AG04450 (cell line): ENCODE measurements around the gene UBE2D2. TPM values are rescaled to one million over a fixed set of nuclear protein-coding genes. Genes with fewer than 3 reads are reported as not detected.

Source experiments
- CTCF ChIA-PET: fragments of 300-600, 350-600 bp; formaldehyde crosslinking; extraction: SDS; loops from one replicate; lab custom pipeline; 2022; ENCODE audit warnings: antibody characterized with exemption, inconsistent platforms; lab: Charles Lee
- POLR2A ChIA-PET: fragments of 350-600 bp; formaldehyde crosslinking; extraction: SDS; loops from one replicate; lab custom pipeline; 2021; ENCODE audit warnings: antibody characterized with exemption, inconsistent platforms; lab: Yijun Ruan, JAX
- DNase-seq: peaks from one replicate; pipeline ENCODE4 v3.0.0-alpha.2; 2011; ENCODE audit warnings: low read depth, low spot score
- H3K27ac ChIP-seq: one replicate; pipeline ENCODE4 v1.5.1; 2012; ENCODE audit warnings: low read depth, low read length, control low read depth
- H3K27me3 ChIP-seq: one replicate; pipeline ENCODE4 v1.6.0; 2012; ENCODE audit warnings: low read length; ENCODE audit not compliant: control insufficient read depth, insufficient read depth
- H3K4me3 ChIP-seq: 2 replicates; pipeline ENCODE4 v1.5.1; 2011; ENCODE audit warnings: mild to moderate bottlenecking, low read depth, low read length, control low read depth
- H3K9me3 ChIP-seq: 2 replicates; pipeline ENCODE4 v1.5.1; 2012; ENCODE audit warnings: low read length; ENCODE audit not compliant: control insufficient read depth, insufficient read depth
- polyA plus RNA-seq: library from polyadenylated mRNA; depleted of rRNA; stranded (reverse); fragments of >200 nt; gene quantifications from 2 replicates; pipeline ENCODE4 v1.2.3, GENCODE V29; 2011
- TF ChIP-seq, protein P1 (sequence below): IDR thresholded peaks from 2 replicates; pipeline ENCODE4 v1.5.1; 2011; ENCODE audit warnings: low read depth, low read length, control low read depth, inconsistent platforms

Gene UBE2D2
- polyA plus RNA-seq, 1 experiment, result 60.9 TPM

- no peak for DNase-seq
These were observed 106.0 kb downstream of the UBE2D2 start for GRCh38 chr5:139667001-139667729.

DNA sequence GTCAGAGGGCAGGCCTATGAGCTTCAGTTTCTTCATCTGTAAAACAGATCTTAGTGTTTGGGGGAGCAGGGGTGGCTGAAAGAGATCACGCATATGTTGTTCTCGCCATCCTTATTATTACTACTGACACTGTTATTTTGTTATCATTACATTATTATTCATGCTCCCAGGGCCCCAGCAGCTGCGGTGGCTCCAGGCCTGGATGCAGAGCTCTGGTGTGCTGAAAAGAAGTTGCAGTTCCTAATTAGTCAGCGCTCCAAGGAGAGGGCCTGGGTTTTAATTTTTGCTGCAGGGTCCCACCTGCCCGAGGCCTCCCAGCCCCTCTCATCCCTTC lies 106.6 kb downstream of the UBE2D2 start:
- peak overlapping the region; percentile 83 for H3K27ac ChIP-seq
- TF ChIP-seq, protein P1, sequence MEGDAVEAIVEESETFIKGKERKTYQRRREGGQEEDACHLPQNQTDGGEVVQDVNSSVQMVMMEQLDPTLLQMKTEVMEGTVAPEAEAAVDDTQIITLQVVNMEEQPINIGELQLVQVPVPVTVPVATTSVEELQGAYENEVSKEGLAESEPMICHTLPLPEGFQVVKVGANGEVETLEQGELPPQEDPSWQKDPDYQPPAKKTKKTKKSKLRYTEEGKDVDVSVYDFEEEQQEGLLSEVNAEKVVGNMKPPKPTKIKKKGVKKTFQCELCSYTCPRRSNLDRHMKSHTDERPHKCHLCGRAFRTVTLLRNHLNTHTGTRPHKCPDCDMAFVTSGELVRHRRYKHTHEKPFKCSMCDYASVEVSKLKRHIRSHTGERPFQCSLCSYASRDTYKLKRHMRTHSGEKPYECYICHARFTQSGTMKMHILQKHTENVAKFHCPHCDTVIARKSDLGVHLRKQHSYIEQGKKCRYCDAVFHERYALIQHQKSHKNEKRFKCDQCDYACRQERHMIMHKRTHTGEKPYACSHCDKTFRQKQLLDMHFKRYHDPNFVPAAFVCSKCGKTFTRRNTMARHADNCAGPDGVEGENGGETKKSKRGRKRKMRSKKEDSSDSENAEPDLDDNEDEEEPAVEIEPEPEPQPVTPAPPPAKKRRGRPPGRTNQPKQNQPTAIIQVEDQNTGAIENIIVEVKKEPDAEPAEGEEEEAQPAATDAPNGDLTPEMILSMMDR, result no peak
- no peaks in the 10 kb centered on the region for H3K27me3 ChIP-seq
- no peaks in the 10 kb centered on the region for H3K9me3 ChIP-seq
- DNase-seq, result no peak
- ChIA-PET CTCF (interaction anchor here (0.6 to 2.1 kb wide), 4 partner anchors 17 to 134 kb away, joined by 3 to 8 read pairs (median 4); no protein-coding TSS in a partner anchor), POLR2A (interaction anchor here (0.6 to 1.2 kb wide), 3 partner anchors 12 to 20 kb away, joined by 3 to 8 read pairs (median 6); partner anchors contain the start of gene CXXC5)
- peak overlapping the region; percentile 46 for H3K4me3 ChIP-seq

More at GRCh38 chr5:139667001-139667729, 106.0 kb downstream of the UBE2D2 start:
- H3K4me3 ChIP-seq, result no peak overlapping the region
- CTCF ChIA-PET, result interaction anchor here (0.6 to 2.1 kb wide), 5 partner anchors 16 to 134 kb away, joined by 3 to 8 read pairs (median 3); no protein-coding TSS in a partner anchor
- peak overlapping the region; percentile 83 for H3K27ac ChIP-seq
- POLR2A ChIA-PET, result interaction anchor here (0.6 to 1.2 kb wide), 3 partner anchors 12 to 19 kb away, joined by 3 to 8 read pairs (median 6); partner anchors contain the start of gene CXXC5
- TF ChIP-seq, protein P1, result no peak
- H3K27me3 ChIP-seq, result no peaks in the 10 kb centered on the region
- no peaks in the 10 kb centered on the region for H3K9me3 ChIP-seq

- CTCF ChIA-PET, result interaction anchor here (1.0 to 2.1 kb wide), 3 partner anchors 10 to 33 kb away, joined by 4 to 6 read pairs (median 4); no protein-coding TSS in a partner anchor
- POLR2A ChIA-PET, result interaction anchor here (0.6 to 1.2 kb wide), 4 partner anchors 13 to 20 kb away, joined by 3 to 8 read pairs (median 5); partner anchors contain the start of gene CXXC5
These were observed 107.1 kb downstream of the UBE2D2 start for GRCh38 chr5:139668064-139668880.

DNA sequence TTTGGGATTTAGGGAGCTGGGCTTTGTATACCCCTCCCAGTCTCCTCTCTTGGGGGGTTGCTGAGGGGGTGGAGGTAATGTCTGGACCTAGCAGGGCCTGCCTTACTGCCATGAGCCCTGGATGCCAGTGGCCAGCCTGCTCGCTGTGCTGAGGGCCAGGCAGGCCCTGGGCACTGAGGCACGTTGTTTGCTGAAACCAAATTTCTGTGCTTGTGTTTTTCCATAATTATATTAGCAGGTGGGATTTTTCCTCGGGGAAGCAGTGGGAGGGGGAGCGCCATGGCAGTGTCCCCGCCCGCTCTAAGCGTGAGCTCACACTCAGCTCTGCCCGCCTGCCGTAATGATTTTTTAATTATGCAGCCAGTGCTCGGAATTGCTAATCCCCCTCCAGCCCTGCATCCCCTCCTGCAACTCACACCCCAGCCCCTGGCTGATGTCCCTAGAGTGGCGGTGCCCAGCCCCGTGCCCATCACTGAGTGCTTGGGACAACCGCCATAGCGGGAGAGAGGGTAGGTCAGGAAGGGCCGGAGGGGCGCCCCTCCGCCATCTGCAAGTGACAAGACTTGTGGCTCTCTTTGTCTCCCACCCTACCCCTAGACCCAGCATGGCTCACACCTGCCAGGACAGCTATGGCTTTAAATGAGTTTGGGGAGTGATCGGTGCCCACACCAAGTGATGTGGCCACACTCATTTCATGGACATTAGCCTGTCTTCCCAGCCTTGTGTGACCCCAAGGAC lies 108.0 kb downstream of the UBE2D2 start:
- H3K27ac ChIP-seq, result peak overlapping the region; percentile 82
- no peaks in the 10 kb centered on the region for H3K9me3 ChIP-seq
- no peaks in the 10 kb centered on the region for H3K27me3 ChIP-seq
- H3K4me3 ChIP-seq, result no peak overlapping the region; the same call in 1 of the 2 replicates
- ChIA-PET POLR2A (interaction anchor here (0.9 kb wide), 1 partner anchor 14 kb away, joined by 4 read pairs; no protein-coding TSS in a partner anchor), CTCF (interaction anchor here (1.0 to 2.1 kb wide), 3 partner anchors 9 to 34 kb away, joined by 4 to 6 read pairs (median 4); no protein-coding TSS in a partner anchor)
- TF ChIP-seq, protein P1, result no peak
- DNase-seq, result no peak

More at GRCh38 chr5:139668064-139668880, 107.1 kb downstream of the UBE2D2 start:
- peak overlapping the region; percentile 83 for H3K27ac ChIP-seq
- no peak for DNase-seq
- TF ChIP-seq, protein P1, result no peak
- peak overlapping the region; percentile 46 for H3K4me3 ChIP-seq
- no peaks in the 10 kb centered on the region for H3K27me3 ChIP-seq
- no peaks in the 10 kb centered on the region for H3K9me3 ChIP-seq
